Right lobe of liver (tissue), 6 donors: Measurements from ENCODE around the gene PCDHB4. TPM values are rescaled to one million over a fixed set of nuclear protein-coding genes. Genes with fewer than 3 reads are reported as not detected.

Experiments used
- ATAC-seq, 4 donors: fragments of 200-7000 bp; cut with Tn5 transposase; one replicate each; pipeline ENCODE4 v1.9.1; 2020; ENCODE audit warnings: mild to moderate bottlenecking in 4 of 4, moderate library complexity in 4 of 4
- DNase-seq, 3 donors: peaks; one replicate each; pipeline ENCODE4 v3.0.0-alpha.2; 2020
- H3K27ac ChIP-seq, 3 donors: fragments of 200-600 bp; one replicate each; pipeline ENCODE4 v1.8.0; 2022
- H3K27me3 ChIP-seq, 2 donors: fragments of 200-600 bp; one replicate each; pipeline ENCODE4 v1.8.0; 2022
- H3K36me3 ChIP-seq, 4 donors: fragments of 200-600 bp; sonication (generic) in 1 of 4; one replicate each; pipeline versions ENCODE4 v1.5.1 to v1.8.0; 2017 to 2022; ENCODE audit warnings: control low read depth in 1 of 4
- H3K4me1 ChIP-seq, 4 donors: fragments of 200-600 bp; sonication (generic) in 1 of 4; one replicate each; pipeline versions ENCODE4 v1.5.1 to v1.8.0; 2017 to 2022; ENCODE audit warnings: control low read depth in 1 of 4
- H3K4me3 ChIP-seq, 3 donors: fragments of 200-600 bp; one replicate each; pipeline ENCODE4 v1.8.0; 2022
- H3K9me3 ChIP-seq, 4 donors: fragments of 200-600 bp; sonication (generic) in 1 of 4; one replicate each; pipeline versions ENCODE4 v1.5.1 to v1.8.0; 2017 to 2022; ENCODE audit warnings: control low read depth in 1 of 4
- CTCF ChIP-seq, 4 donors: fragments of 200-600 bp in 3 of 4; fragments of 450-650 bp in 1 of 4; IDR thresholded peaks; one replicate each; pipeline versions ENCODE4 v1.5.1 to v1.8.0; 2016 to 2022; ENCODE audit warnings: antibody characterized with exemption in 4 of 4, mild to moderate bottlenecking in 2 of 4
- POLR2A ChIP-seq: fragments of 450-650 bp; IDR thresholded peaks from one replicate; pipeline ENCODE4 v1.6.1; 2017; ENCODE audit warnings: antibody characterized with exemption, mild to moderate bottlenecking
- WGBS: methylation state at CpG from one replicate; pipeline ENCODE4 v1.1.6; 2018; ENCODE audit warnings: low coverage, low lambda C conversion rate; ENCODE audit not compliant: insufficient coverage; ENCODE audit errors: missing lambda C conversion rate; 5-methylcytosine and 5-hydroxymethylcytosine counted together
- intact Hi-C, 2 donors: fragments of 100-400 bp; cut with DNase I; formaldehyde crosslinking; loops; one replicate each; pipeline versions ENCODE4 v1.11.2 to v1.14.1; 2022
- long read RNA-seq: library from polyadenylated mRNA; unstranded; transcript quantifications from one replicate; pipeline ENCODE4 v2.0.0, GENCODE V29; 2019
- total RNA-seq, 6 experiments: library from RNA; depleted of rRNA in 2 of 6; stranded (reverse); fragments of >200 nt in 2 of 6; fragmentation: NEBNext Ultra II Directional in 3 of 6; extraction: Animal tissue kit (Norgen Biotek cat#: 25700) in 3 of 6; gene quantifications; one replicate each; pipeline versions ENCODE4 v1.1.0 to v1.2.4, GENCODE V29; 2016 to 2023
- donor health status: DM: no; HTN: yes; CAD: no.
- donor health status: DM: no; HTN: no; CAD: no.
- donor health status: DM: no; HTN: no; CAD: no.
- donor health status: DM: no; HTN: yes; CAD: no.
- donor health status: DM: no; HTN: yes; CAD: no.

The PCDHB4 gene
- total RNA-seq = under 1 TPM; 0.10 to 0.35 (median 0.20) TPM
- long read RNA-seq = 0 reads

GRCh38 chr5:141121563-141121962, at the start of gene PCDHB4:
Gene PCDHB4, plus strand, starts transcription at chr5:141121818. Its CDS starts 181 bp downstream, at chr5:141121999.
- H3K27me3 ChIP-seq = peaks cover 0 to 12% of the 10 kb centered on the region in 2 donors
- peak within 1 kb of the TSS in 1 of 3 donors; percentile 6 for H3K4me3 ChIP-seq
- H3K27ac ChIP-seq = no peak within 1 kb of the TSS
- no peak for DNase-seq
- ATAC-seq = no peak
- intact Hi-C loops = no loop called here
- WGBS = 5% methylated on average over 16 of the region's 16 CpGs
- TF ChIP-seq CTCF (IDR thresholded peaks at IDR 0.05) (peak in 2 of 4 donors; percentile 7 to 15), POLR2A (no peak)
- H3K4me1 ChIP-seq = no peaks in the 10 kb centered on the region
- no peaks in the 10 kb centered on the region for H3K36me3 ChIP-seq
- H3K9me3 ChIP-seq = peaks cover 0 to 3% (median 0%) of the 10 kb centered on the region in 4 donors

GRCh38 chr5:141077826-141078225, 43.8 kb upstream of the PCDHB4 start:
- peaks cover 0 to 7% (median 0%) of the 10 kb centered on the region in 4 donors for H3K9me3 ChIP-seq
- intact Hi-C loops = no loop called here
- no peak overlapping the region for H3K27ac ChIP-seq
- no peaks in the 10 kb centered on the region for H3K4me1 ChIP-seq
- ATAC-seq (no peak), DNase-seq (no peak)
- TF ChIP-seq POLR2A = no peak
- no peak for TF ChIP-seq CTCF (IDR thresholded peaks at IDR 0.05)
- H3K27me3 ChIP-seq = peaks cover 0 to 12% of the 10 kb centered on the region in 2 donors
- H3K4me3 ChIP-seq = no peak overlapping the region
- no peaks in the 10 kb centered on the region for H3K36me3 ChIP-seq
- 43% methylated on average over 17 of the region's 17 CpGs for WGBS

GRCh38 chr5:141082228-141082627, 39.4 kb upstream of the PCDHB4 start:
- ATAC-seq (no peak), DNase-seq (no peak)
- intact Hi-C loops = no loop called here

GRCh38 chr5:141084487-141084989, 37.1 kb upstream of the PCDHB4 start:
- H3K4me3 ChIP-seq = peak overlapping the region; percentile 29 to 54 (median 54)
- ATAC-seq (peak; percentile 95 to 98 (median 97)), DNase-seq (peak in 2 of 3 donors; percentile 40 to 68)
- 13% methylated on average over 21 of the region's 21 CpGs for WGBS
- H3K27ac ChIP-seq = peak overlapping the region in 1 of 3 donors; percentile 34
- no peaks in the 10 kb centered on the region for H3K36me3 ChIP-seq
- H3K9me3 ChIP-seq = no peaks in the 10 kb centered on the region
- intact Hi-C loops = no loop called here
- H3K27me3 ChIP-seq = peaks cover 0 to 5% of the 10 kb centered on the region in 2 donors
- TF ChIP-seq CTCF (IDR thresholded peaks at IDR 0.05) (peak; percentile 32 to 69 (median 64)), POLR2A (no peak)
- no peaks in the 10 kb centered on the region for H3K4me1 ChIP-seq

More at GRCh38 chr5:141082228-141082627, 39.4 kb upstream of the PCDHB4 start:
- H3K27me3 ChIP-seq = peaks cover 0 to 11% of the 10 kb centered on the region in 2 donors
- H3K4me1 ChIP-seq = no peaks in the 10 kb centered on the region
- no peaks in the 10 kb centered on the region for H3K36me3 ChIP-seq
- H3K4me3 ChIP-seq = no peak overlapping the region
- H3K27ac ChIP-seq = no peak overlapping the region
- H3K9me3 ChIP-seq = peaks cover 0 to 7% (median 0%) of the 10 kb centered on the region in 4 donors
- TF ChIP-seq CTCF (IDR thresholded peaks at IDR 0.05) = no peak
- no peak for TF ChIP-seq POLR2A
